Measurements from ENCODE around the gene ONECUT2.

DNA sequence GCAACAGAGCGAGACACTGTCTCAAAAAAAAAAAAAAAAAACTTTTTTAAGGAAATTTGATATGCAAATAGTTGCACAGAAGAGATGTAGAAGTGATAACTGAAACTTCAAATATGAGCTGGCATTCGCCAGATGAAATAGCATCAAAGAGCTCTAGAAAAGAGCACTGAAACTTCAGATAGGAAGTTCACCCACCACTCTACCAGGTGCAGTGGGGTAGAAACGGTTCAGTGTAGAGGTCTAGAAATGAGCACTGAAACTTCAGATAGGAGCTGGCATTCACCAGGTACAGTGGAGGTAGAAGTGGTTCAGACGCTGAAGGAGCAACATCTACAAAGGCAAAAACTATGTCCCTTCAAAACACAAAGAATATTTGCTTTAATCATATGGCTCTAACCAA is 9.0 kb upstream of the ONECUT2 start:
- TF ChIP-seq, protein P1, sequence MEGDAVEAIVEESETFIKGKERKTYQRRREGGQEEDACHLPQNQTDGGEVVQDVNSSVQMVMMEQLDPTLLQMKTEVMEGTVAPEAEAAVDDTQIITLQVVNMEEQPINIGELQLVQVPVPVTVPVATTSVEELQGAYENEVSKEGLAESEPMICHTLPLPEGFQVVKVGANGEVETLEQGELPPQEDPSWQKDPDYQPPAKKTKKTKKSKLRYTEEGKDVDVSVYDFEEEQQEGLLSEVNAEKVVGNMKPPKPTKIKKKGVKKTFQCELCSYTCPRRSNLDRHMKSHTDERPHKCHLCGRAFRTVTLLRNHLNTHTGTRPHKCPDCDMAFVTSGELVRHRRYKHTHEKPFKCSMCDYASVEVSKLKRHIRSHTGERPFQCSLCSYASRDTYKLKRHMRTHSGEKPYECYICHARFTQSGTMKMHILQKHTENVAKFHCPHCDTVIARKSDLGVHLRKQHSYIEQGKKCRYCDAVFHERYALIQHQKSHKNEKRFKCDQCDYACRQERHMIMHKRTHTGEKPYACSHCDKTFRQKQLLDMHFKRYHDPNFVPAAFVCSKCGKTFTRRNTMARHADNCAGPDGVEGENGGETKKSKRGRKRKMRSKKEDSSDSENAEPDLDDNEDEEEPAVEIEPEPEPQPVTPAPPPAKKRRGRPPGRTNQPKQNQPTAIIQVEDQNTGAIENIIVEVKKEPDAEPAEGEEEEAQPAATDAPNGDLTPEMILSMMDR (IDR thresholded peaks at IDR 0.05), result no peak
- TF ChIP-seq EZH2 (IDR thresholded peaks at IDR 0.05; ENCODE audit: borderline replicate concordance, insufficient read depth, low read depth, low read length, poor library complexity, severe bottlenecking), result no peak

All from B cell (primary cell).